T-helper 1 cell treated with Interleukin-12 subunit alpha and Interleukin-12 subunit beta and Interleukin-4 antibody, amounts not matched to agents 30 μg/mL and 1 μg/mL, for 36 hours (primary cell): Measurements from ENCODE around the gene C1orf198.

ENCODE experiments used
- H3K27ac Mint-ChIP-seq: one replicate; pipeline ENCODE4 v1.8.0; 2021; ENCODE audit warnings: mild to moderate bottlenecking, mixed read lengths
- H3K27me3 Mint-ChIP-seq: one replicate; pipeline ENCODE4 v1.8.0; 2021; ENCODE audit warnings: low read depth, mixed read lengths
- H3K36me3 Mint-ChIP-seq: one replicate; pipeline ENCODE4 v1.8.0; 2021; ENCODE audit warnings: low read depth, mixed read lengths
- H3K4me1 Mint-ChIP-seq: one replicate; pipeline ENCODE4 v1.8.0; 2021; ENCODE audit warnings: low read depth, mixed read lengths
- H3K4me3 Mint-ChIP-seq: one replicate; pipeline ENCODE4 v1.8.0; 2021; ENCODE audit warnings: mild to moderate bottlenecking, moderate library complexity, mixed read lengths
- H3K9me3 Mint-ChIP-seq: one replicate; pipeline ENCODE4 v1.8.0; 2021; ENCODE audit warnings: mixed read lengths

C1orf198 gene

GRCh38 chr1:230792691-230793462, 75.4 kb downstream of the C1orf198 start:
- Mint-ChIP-seq H3K27ac (no peak overlapping the region), H3K4me1 (no peaks in the 10 kb centered on the region), H3K36me3 (no peaks in the 10 kb centered on the region), H3K4me3 (no peak overlapping the region), H3K9me3 (no peaks in the 10 kb centered on the region), H3K27me3 (peaks cover 5% of the 10 kb centered on the region)

DNA sequence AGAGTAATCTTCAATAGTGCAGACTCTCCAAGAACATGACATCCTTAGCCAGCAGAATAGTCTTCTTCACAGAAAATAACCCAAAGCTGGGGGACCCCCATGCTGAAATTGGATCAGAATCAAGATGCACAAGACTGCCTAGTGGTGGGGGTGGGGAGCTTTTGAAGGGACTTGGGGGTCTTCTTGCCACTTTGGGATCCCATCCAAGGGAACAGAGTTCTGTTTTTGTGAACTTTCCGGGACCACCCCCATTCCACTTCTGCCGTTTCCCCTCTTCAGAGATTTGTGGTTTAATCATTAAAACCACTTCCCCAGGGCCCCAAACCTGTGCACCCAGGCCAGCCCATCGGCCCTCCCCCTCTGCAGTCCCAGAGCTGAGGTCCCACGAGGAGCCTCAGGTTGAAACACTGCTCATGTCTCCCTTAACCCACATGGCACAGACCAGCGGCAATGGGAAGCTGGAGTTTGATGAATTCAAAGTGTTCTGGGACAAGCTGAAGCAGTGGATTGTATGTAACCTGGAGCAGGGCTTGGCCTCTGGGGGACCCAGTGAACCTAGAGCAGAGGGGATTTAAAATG, 76.2 kb downstream of the C1orf198 start:
- Mint-ChIP-seq H3K9me3 (no peaks in the 10 kb centered on the region), H3K4me1 (no peaks in the 10 kb centered on the region)

DNA sequence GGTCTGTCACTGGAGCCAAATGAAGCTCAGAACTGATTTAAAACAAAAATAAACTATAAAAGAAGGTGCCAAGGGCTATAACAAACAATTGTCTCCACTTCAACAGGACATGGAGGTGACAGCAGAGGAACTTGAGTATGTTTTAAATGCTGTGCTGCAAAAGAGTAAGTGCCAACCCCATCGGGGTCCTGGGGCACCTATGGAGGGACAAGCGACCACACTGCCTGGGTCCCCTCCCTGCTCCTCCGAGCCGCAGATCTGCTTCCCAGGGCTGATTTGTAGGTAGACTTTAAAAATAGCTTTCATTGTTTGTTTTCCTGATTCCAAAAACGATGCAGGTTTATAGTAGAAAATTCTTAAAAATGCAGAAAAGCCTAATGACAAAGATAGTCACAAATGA, 78.3 kb downstream of the C1orf198 start:
- Mint-ChIP-seq H3K36me3 (no peaks in the 10 kb centered on the region), H3K9me3 (no peaks in the 10 kb centered on the region), H3K4me1 (no peaks in the 10 kb centered on the region), H3K27ac (no peak overlapping the region), H3K27me3 (peaks cover 5% of the 10 kb centered on the region), H3K4me3 (no peak overlapping the region)

More for the DNA sequence above, 76.2 kb downstream of the C1orf198 start:
- Mint-ChIP-seq H3K27ac (no peak overlapping the region), H3K4me3 (no peak overlapping the region), H3K27me3 (peaks cover 5% of the 10 kb centered on the region), H3K36me3 (no peaks in the 10 kb centered on the region)

GRCh38 chr1:230788561-230789275, 79.6 kb downstream of the C1orf198 start:
- H3K4me3 Mint-ChIP-seq, result no peak overlapping the region
- H3K36me3 Mint-ChIP-seq, result no peaks in the 10 kb centered on the region
- no peaks in the 10 kb centered on the region for H3K4me1 Mint-ChIP-seq
- H3K27ac Mint-ChIP-seq, result no peak overlapping the region
- peaks cover 5% of the 10 kb centered on the region for H3K27me3 Mint-ChIP-seq
- no peaks in the 10 kb centered on the region for H3K9me3 Mint-ChIP-seq

DNA sequence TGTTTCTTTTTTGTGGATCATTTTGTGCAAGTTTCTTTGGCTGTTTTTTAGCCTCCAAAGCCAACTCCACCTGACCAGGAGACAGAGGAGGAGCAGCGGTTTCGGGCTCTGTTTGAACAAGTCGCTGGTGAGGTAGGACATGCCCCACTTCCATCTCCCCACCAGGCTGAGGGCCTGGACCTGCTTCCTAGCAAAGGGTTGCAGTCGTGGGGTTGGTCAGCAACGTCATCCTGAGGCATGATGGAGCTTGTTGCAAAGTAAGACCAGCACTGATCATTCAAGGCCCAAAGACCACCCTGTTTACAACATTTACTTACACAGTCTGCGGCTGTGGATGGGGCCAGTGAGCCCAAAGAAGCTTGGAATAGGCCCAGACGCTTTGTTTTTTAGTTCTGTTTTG, 80.8 kb downstream of the C1orf198 start:
- peaks cover 5% of the 10 kb centered on the region for H3K27me3 Mint-ChIP-seq
- no peak overlapping the region for H3K27ac Mint-ChIP-seq
- H3K9me3 Mint-ChIP-seq, result no peaks in the 10 kb centered on the region
- H3K4me1 Mint-ChIP-seq, result no peaks in the 10 kb centered on the region
- H3K36me3 Mint-ChIP-seq, result no peaks in the 10 kb centered on the region
- H3K4me3 Mint-ChIP-seq, result no peak overlapping the region
